ENCODE measurements around the gene CREB3L1. TPM values are rescaled to one million over a fixed set of nuclear protein-coding genes. Genes with fewer than 3 reads are reported as not detected.
A peak's percentile ranks its signal among the peaks of the same experiment; 100 is the strongest.

Gene CREB3L1
- total RNA-seq, 1 donor from 2014 or later = 40.5 TPM

GRCh38 chr11:46341454-46341853, 64.0 kb downstream of the CREB3L1 start:
- Histone ChIP-seq H3K27ac (peak overlapping the region; percentile 68), H3K27me3 (ENCODE audit: low read depth) (no peaks in the 10 kb centered on the region), H3K36me3 (no peaks in the 10 kb centered on the region), H3K4me3 (no peak overlapping the region), H3K9me3 (no peaks in the 10 kb centered on the region), H3K4me1 (peaks cover 84% of the 10 kb centered on the region)
- intact Hi-C loops (cut with DNase I) = no loop called here
- ATAC-seq (no peak), DNase-seq (no peak)
- TF ChIP-seq, protein P1, sequence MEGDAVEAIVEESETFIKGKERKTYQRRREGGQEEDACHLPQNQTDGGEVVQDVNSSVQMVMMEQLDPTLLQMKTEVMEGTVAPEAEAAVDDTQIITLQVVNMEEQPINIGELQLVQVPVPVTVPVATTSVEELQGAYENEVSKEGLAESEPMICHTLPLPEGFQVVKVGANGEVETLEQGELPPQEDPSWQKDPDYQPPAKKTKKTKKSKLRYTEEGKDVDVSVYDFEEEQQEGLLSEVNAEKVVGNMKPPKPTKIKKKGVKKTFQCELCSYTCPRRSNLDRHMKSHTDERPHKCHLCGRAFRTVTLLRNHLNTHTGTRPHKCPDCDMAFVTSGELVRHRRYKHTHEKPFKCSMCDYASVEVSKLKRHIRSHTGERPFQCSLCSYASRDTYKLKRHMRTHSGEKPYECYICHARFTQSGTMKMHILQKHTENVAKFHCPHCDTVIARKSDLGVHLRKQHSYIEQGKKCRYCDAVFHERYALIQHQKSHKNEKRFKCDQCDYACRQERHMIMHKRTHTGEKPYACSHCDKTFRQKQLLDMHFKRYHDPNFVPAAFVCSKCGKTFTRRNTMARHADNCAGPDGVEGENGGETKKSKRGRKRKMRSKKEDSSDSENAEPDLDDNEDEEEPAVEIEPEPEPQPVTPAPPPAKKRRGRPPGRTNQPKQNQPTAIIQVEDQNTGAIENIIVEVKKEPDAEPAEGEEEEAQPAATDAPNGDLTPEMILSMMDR (IDR thresholded peaks at IDR 0.05) = no peak

- DNase-seq = no peak
- intact Hi-C loops (cut with DNase I) = no loop called here
- H3K9me3 ChIP-seq = no peaks in the 10 kb centered on the region
These were observed 64.8 kb downstream of the CREB3L1 start for GRCh38 chr11:46342239-46342638.

DNA sequence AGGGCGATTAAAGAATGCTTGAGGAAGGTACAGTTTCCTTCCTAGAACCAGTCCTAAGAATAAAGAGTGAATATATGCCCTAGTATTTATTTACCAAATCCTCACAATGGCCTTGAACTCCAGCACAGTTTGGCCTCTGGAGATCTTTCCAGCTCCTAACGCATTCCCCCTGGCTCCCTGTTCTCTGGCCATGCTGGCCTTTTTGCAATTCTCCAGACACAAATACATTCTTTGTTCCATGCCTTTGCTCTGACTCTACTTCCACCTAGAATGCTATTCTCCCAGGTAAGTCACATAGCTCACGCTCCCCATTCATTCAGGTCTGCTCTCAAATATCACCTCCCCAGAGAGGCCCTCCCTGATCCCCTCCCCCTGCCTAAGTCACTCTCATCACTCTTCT, 66.1 kb downstream of the CREB3L1 start:
- Histone ChIP-seq H3K4me3 (no peak overlapping the region), H3K27me3 (ENCODE audit: low read depth) (no peaks in the 10 kb centered on the region), H3K4me1 (peaks cover 79% of the 10 kb centered on the region), H3K27ac (peak overlapping the region; percentile 68), H3K9me3 (no peaks in the 10 kb centered on the region), H3K36me3 (no peaks in the 10 kb centered on the region)
- TF ChIP-seq, protein P1 (IDR thresholded peaks at IDR 0.05) = no peak
- ATAC-seq (no peak), DNase-seq (no peak)
- intact Hi-C loops (cut with DNase I) = no loop called here

More at GRCh38 chr11:46342239-46342638, 64.8 kb downstream of the CREB3L1 start:
- TF ChIP-seq, protein P1 (IDR thresholded peaks at IDR 0.05) = no peak
- H3K4me1 ChIP-seq = peaks cover 85% of the 10 kb centered on the region
- ATAC-seq = no peak
- peak overlapping the region; percentile 68 for H3K27ac ChIP-seq
- H3K36me3 ChIP-seq = no peaks in the 10 kb centered on the region
- H3K4me3 ChIP-seq = no peak overlapping the region
- no peaks in the 10 kb centered on the region for H3K27me3 ChIP-seq (ENCODE audit: low read depth)

DNA sequence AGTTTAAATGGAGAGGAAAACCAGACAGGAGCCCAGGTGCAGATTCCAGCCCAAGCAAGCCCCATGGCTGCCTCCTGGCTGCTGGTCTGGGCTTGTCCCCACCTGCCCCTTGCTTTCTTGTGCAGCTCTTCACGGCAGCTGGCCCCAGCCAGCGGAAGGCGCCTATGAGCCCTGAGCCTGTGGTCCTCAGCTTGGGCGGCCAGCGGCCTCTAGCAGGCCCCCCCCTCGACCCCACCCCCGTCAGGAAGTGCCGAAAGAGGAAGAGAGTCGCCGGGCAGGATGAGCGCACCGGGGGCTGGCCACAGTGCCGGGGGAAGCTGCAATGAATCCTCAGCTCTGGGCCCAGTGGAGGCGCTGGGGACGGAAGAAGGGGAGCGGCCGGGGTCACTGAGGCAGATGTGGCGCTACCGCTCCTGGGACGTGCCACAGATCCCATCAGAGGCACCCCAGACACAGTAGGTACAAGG, 67.7 kb downstream of the CREB3L1 start:
- no peaks in the 10 kb centered on the region for H3K9me3 ChIP-seq
- H3K27me3 ChIP-seq (ENCODE audit: low read depth) = no peaks in the 10 kb centered on the region
- intact Hi-C loops (cut with DNase I) = no loop called here
- ATAC-seq (peak; percentile 34 to 47), DNase-seq (peak; percentile 84)
- H3K36me3 ChIP-seq = no peaks in the 10 kb centered on the region
- peak overlapping the region; percentile 88 for H3K27ac ChIP-seq
- TF ChIP-seq, protein P1 (IDR thresholded peaks at IDR 0.05) = no peak
- peak overlapping the region; percentile 64 for H3K4me3 ChIP-seq
- H3K4me1 ChIP-seq = peaks cover 78% of the 10 kb centered on the region

- peaks cover 81% of the 10 kb centered on the region for H3K4me1 ChIP-seq
- intact Hi-C loops (cut with DNase I) = no loop called here
- no peaks in the 10 kb centered on the region for H3K27me3 ChIP-seq (ENCODE audit: low read depth)
- ATAC-seq (peak in 1 of 2 donors; percentile 1), DNase-seq (no peak)
- H3K36me3 ChIP-seq = peaks cover 2% of the 10 kb centered on the region
- H3K27ac ChIP-seq = peak overlapping the region; percentile 88
- peak overlapping the region; percentile 64 for H3K4me3 ChIP-seq
- TF ChIP-seq, protein P1 (IDR thresholded peaks at IDR 0.05) = no peak
- no peaks in the 10 kb centered on the region for H3K9me3 ChIP-seq
These were observed 68.5 kb downstream of the CREB3L1 start for GRCh38 chr11:46345881-46346484.

Measured in lower lobe of right lung (tissue), 2 donors.